Gastroesophageal sphincter (tissue), 3 donors: Measurements from ENCODE around the gene GPATCH2.

ENCODE experiments used
- CTCF ChIP-seq, 4 experiments: fragments of 200-600 bp in 2 of 4; fragments of 450-650 bp in 2 of 4; sonication (generic) in 1 of 4; IDR thresholded peaks; one replicate each; pipeline ENCODE4 v1.5.1; 2017 to 2019; ENCODE audit warnings: antibody characterized with exemption in 4 of 4, mild to moderate bottlenecking in 2 of 4, moderate library complexity in 2 of 4
- POLR2A ChIP-seq, 2 donors: fragments of 450-650 bp; IDR thresholded peaks; one replicate each; pipeline ENCODE4 v1.6.1; 2017; ENCODE audit warnings: antibody characterized with exemption in 2 of 2, mild to moderate bottlenecking in 2 of 2, moderate library complexity in 1 of 2

- TF ChIP-seq CTCF (IDR thresholded peaks at IDR 0.05): no peak
- TF ChIP-seq POLR2A (IDR thresholded peaks at IDR 0.05): no peak
These were observed 165.8 kb downstream of the GPATCH2 start for GRCh38 chr1:217465102-217465501.
